MM.1S (cell line): ENCODE results near the gene ELOVL7.

Experiments
- DNase-seq: peaks from one replicate; pipeline ENCODE4 v3.0.0-alpha.2; 2015
- H2AFZ ChIP-seq: fragments of 300-600 bp; sonication (generic); 2 replicates; pipeline ENCODE4 v1.6.0; 2016; ENCODE audit warnings: antibody characterized with exemption, low read length
- H3F3A ChIP-seq: fragments of 300-600 bp; sonication (generic); 2 replicates; pipeline ENCODE4 v1.6.1; 2016; ENCODE audit warnings: mild to moderate bottlenecking, antibody characterized with exemption, low read length, moderate library complexity, mixed read lengths; ENCODE audit not compliant: insufficient read depth
- H3K27ac ChIP-seq: fragments of 300-600 bp; sonication (generic); 2 replicates; pipeline ENCODE4 v1.5.1; 2016; ENCODE audit warnings: mild to moderate bottlenecking, low read length
- H3K27me3 ChIP-seq: fragments of 300-600 bp; sonication (generic); replicated peaks from 2 replicates; pipeline ENCODE4 v1.6.0; 2016; ENCODE audit warnings: low read length; ENCODE audit not compliant: insufficient read depth
- H3K36me3 ChIP-seq: fragments of 300-600 bp; sonication (generic); replicated peaks from 2 replicates; pipeline ENCODE4 v1.6.1; 2016; ENCODE audit warnings: mild to moderate bottlenecking, low read length, mixed read lengths; ENCODE audit not compliant: insufficient read depth
- H3K4me1 ChIP-seq: fragments of 300-600 bp; sonication (generic); 2 replicates; pipeline ENCODE4 v1.6.1; 2016; ENCODE audit warnings: low read length, mixed read lengths
- H3K4me2 ChIP-seq: fragments of 300-600 bp; sonication (generic); 2 replicates; pipeline ENCODE4 v1.6.0; 2016; ENCODE audit warnings: low read depth, low read length
- H3K4me3 ChIP-seq: fragments of 300-600 bp; sonication (generic); 2 replicates; pipeline ENCODE4 v1.5.1; 2016; ENCODE audit warnings: low read length, mixed read lengths
- H3K79me2 ChIP-seq: fragments of 300-600 bp; sonication (generic); 2 replicates; pipeline ENCODE4 v1.6.1; 2016; ENCODE audit warnings: mixed run types, low read length, mixed read lengths
- H3K9ac ChIP-seq: fragments of 300-600 bp; sonication (generic); 2 replicates; pipeline ENCODE4 v1.6.1; 2016; ENCODE audit warnings: low read length, mixed read lengths
- H3K9me2 ChIP-seq: fragments of 300-600 bp; sonication (generic); replicated peaks from 2 replicates; pipeline ENCODE4 v1.6.1; 2016; ENCODE audit warnings: mild to moderate bottlenecking, low read length, mixed read lengths; ENCODE audit not compliant: insufficient read depth
- H3K9me3 ChIP-seq: fragments of 300-600 bp; sonication (generic); replicated peaks from 2 replicates; pipeline ENCODE4 v1.6.1; 2016; ENCODE audit warnings: mild to moderate bottlenecking, low read length, mixed read lengths; ENCODE audit not compliant: insufficient read depth
- H4K20me1 ChIP-seq: fragments of 300-600 bp; sonication (generic); 2 replicates; pipeline ENCODE4 v1.6.1; 2016; ENCODE audit warnings: mild to moderate bottlenecking, low read length, moderate library complexity, mixed read lengths; ENCODE audit not compliant: insufficient read depth
- CTCF ChIP-seq: fragments of 300-600 bp; sonication (generic); IDR thresholded peaks from 2 replicates; pipeline ENCODE4 v1.5.1; 2016; ENCODE audit warnings: antibody characterized with exemption, low read length, mixed read lengths
- EZH2 ChIP-seq: fragments of 300-600 bp; sonication (generic); optimal IDR thresholded peaks from 2 replicates; pipeline ENCODE3; 2017; ENCODE audit warnings: low read depth, mild to moderate bottlenecking, antibody characterized with exemption, low read length, mixed read lengths
- EZH2phosphoT487 ChIP-seq: fragments of 300-600 bp; sonication (generic); IDR thresholded peaks from 2 replicates; pipeline ENCODE4 v1.6.1; 2018; ENCODE audit warnings: antibody characterized with exemption, low read length

ELOVL7 gene

GRCh38 chr5:60843936-60844905, at the start of gene ELOVL7:
TSS of gene ELOVL7 (minus strand) at chr5:60844269. CDS start at chr5:60787397, 56,872 bp downstream.
- Histone ChIP-seq H3K9ac (peak within 1 kb of the TSS; percentile 86), H3K79me2 (peaks cover 14% of the 10 kb centered on the region; the same call in 1 of the 2 replicates), H3K4me1 (no peaks in the 10 kb centered on the region), H3K4me2 (peak within 1 kb of the TSS; percentile 74), H3F3A (no peaks in the 10 kb centered on the region), H3K36me3 (no peaks in the 10 kb centered on the region), H3K9me3 (no peaks in the 10 kb centered on the region), H2AFZ (peak within 1 kb of the TSS; percentile 92), H3K9me2 (no peaks in the 10 kb centered on the region), H3K4me3 (peak within 1 kb of the TSS; percentile 90), H4K20me1 (no peaks in the 10 kb centered on the region), H3K27ac (no peak within 1 kb of the TSS; the same call in 1 of the 2 replicates), H3K27me3 (no peaks in the 10 kb centered on the region)
- peak; percentile 90 for DNase-seq
- TF ChIP-seq CTCF (peak; percentile 36; the same call in 1 of the 2 replicates), EZH2 (no peak)

GRCh38 chr5:60893521-60893920, 49.5 kb upstream of the ELOVL7 start:
- no peak for TF ChIP-seq EZH2
- TF ChIP-seq CTCF = no peak
- TF ChIP-seq EZH2phosphoT487 = no peak

GRCh38 chr5:60891667-60892066, 47.6 kb upstream of the ELOVL7 start:
- no peak for DNase-seq
- Histone ChIP-seq H3K4me3 (no peak overlapping the region), H3K79me2 (no peaks in the 10 kb centered on the region), H3K9me2 (no peaks in the 10 kb centered on the region), H3F3A (no peaks in the 10 kb centered on the region), H3K9ac (no peak overlapping the region), H2AFZ (no peak overlapping the region), H4K20me1 (no peaks in the 10 kb centered on the region), H3K27me3 (no peaks in the 10 kb centered on the region), H3K9me3 (no peaks in the 10 kb centered on the region), H3K4me1 (no peaks in the 10 kb centered on the region), H3K4me2 (no peak overlapping the region), H3K36me3 (no peaks in the 10 kb centered on the region), H3K27ac (no peak overlapping the region)
- TF ChIP-seq EZH2 (no peak), CTCF (no peak), EZH2phosphoT487 (no peak)

More at GRCh38 chr5:60893521-60893920, 49.5 kb upstream of the ELOVL7 start:
- Histone ChIP-seq H3K4me2 (no peak overlapping the region), H3K79me2 (no peaks in the 10 kb centered on the region), H3K36me3 (no peaks in the 10 kb centered on the region), H3K9me2 (no peaks in the 10 kb centered on the region), H3K4me3 (no peak overlapping the region), H2AFZ (no peak overlapping the region), H3K4me1 (no peaks in the 10 kb centered on the region), H3F3A (no peaks in the 10 kb centered on the region), H3K27ac (no peak overlapping the region), H4K20me1 (no peaks in the 10 kb centered on the region), H3K9me3 (no peaks in the 10 kb centered on the region), H3K27me3 (no peaks in the 10 kb centered on the region), H3K9ac (no peak overlapping the region)
- no peak for DNase-seq
